ENCODE results near the gene THOP1.

Gene THOP1

DNA sequence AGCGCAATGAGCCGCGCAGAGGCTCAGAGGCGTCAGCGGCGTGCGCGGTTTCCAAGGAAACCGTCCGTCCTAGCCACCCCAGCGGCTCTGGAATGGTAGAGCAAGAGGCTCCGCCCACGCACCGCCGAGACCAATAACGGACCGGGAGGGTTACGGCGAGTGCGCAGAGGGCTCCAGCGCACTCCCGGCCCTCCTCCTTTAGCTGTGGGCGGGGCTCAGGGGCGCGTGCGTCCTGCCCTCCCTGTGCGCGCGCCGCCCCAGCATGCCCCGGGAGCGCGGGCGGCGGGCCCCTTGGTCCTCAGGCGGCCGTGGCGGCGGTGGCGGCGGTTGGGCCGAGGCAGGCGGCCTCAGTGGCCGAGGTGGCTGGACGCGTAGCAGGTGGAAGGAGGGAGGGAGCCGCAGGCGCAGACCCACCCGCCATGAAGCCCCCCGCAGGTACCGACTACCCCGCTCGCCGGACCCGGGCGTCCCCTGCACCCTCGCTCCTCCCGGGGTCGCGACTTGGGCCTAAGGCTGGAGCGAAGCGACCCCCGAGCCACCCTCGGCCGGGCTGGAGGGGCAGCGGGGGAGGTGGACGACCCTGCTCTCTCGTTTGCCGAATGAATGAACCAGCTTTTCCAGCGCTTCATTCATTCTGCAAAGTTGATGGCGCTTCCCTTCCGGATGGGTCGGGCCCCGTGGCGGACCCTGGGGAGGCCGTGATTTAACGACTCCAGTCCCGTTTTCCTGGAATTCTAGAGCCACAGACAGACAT lies at the start of gene THOP1:
Gene THOP1, plus strand, starts transcription at position 260 of the 754 bp plus-strand sequence. Its CDS starts 160 bp downstream, at position 420.
- peak; percentile 96 for DNase-seq (ENCODE audit: low read depth)

DNA sequence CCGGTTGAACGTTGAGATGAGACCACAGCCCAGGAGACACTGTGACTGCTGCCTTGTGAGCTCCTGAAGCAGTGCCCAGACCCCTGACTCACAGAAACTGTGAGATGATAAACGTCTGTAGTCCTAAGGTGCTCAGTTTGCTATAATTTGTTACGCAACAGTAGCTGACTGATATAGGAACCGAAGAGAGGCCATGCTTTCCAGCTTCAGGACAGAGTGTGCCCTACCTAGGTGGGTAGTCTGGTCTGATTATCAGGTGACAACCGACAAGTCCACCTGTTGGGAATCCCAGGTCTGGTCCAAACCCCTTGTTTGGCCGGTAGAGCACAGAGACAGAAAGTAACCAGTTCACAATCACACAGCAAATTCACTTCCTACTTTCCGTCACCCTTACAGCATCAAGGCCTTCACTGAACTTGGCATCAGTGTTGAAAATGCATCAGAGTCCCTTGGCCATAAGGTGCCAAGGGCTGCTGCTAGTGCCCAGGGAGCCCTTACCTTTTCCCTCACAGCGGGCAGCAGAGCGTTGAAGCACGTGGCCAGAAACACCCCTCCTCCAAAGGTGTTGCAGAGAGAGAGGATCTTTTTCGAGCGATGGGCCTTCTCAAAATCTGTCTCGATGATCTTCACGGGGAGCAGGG lies 48.6 kb upstream of the THOP1 start:
- DNase-seq (ENCODE audit: low read depth): no peak

DNA sequence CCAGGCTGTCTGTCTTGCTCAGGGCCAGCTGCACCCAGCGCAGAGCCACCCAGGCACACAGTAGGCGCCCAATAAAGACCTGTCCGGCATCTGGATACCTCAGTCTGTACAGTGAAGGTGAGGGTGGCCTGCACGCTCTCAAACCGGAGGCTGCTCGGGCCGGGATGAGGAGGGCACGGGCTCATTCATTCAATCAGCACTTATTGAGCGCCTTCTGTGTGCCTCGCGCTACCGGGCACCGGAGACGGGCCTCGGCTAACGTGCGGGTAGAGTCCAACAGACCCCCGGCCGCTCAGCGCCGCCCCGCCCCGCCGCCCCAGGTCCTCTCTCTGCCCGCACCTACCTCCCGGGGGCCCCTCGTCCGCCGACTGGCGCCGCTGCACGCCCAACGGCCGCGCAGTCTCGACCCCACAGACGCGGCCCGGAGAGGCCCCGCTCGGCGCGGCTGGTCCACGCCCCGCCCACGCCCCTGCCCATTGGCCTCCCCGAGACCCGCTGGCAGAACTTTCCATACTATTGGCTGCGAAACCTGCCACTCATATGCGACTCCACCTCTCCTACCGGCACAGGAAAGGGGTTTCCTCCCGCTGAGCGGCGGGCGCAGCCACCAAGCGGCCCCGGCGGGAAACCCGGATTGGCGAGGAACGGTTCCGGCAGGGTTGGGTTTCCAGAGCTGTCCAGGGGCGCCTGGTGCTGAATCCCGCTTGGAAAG lies 45.5 kb upstream of the THOP1 start, which contains the start of gene SLC39A3:
Gene SLC39A3, minus strand, starts transcription at position 416 of the 712 bp plus-strand sequence. CDS start 2,760 bp downstream, outside the sequence.
- peak; percentile 99 for DNase-seq (ENCODE audit: low read depth)

DNA sequence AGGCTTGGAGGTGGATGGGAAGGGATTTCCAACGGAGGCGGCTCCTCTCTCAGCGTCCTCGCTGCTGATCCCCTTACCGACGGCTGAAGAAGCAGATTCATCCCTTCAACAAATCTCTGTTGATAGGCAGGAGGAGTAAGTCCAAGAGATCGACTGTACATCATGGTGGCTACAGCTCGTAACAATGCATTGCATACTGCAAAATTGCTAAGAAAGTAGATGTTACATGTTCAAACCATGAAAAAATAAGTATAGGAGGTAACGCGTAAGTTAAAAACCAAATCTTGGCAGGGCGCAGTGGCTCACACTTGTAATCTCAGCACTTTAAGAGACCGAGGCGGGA lies 45.0 kb upstream of the THOP1 start:
- no peak for DNase-seq (ENCODE audit: low read depth)

DNA sequence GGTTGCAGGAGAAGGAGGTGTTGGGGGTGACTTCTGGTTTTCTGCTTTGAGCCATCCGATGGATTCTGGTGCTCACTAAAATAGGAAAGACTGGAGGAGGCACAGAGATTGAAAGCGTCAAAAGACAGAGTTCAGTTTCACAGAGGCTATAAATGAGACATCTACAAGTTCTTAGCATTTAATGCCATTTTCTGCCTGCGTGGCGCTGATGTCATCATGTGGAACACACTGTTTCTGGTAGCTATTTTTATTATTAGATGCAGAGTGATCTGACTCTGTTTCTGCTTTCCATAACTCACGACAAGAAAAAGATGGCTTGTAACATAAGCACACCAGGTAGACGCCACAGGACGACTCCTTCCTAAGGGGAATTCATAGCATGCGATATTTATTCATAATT lies 42.2 kb upstream of the THOP1 start:
- no peak for DNase-seq (ENCODE audit: low read depth)

DNA sequence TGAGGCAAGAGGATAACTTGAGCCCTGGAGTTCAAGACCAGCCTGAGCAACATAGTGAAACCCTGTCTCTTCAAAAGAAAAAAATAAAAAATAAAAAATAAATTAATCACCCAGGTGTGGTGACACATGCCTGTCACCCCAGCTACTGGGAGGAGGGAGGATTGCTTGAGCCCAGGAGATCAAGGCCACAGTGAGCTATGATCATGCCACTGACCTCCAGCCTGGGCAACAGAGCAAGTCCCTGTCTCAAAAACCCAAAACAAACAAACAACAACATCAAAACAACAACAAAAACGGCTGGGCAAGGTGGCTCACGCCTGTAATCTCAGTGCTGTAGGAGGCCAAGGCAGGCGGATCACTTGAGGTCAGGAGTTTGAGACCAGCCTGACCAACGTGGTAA lies 41.2 kb upstream of the THOP1 start:
- no peak for DNase-seq (ENCODE audit: low read depth)

DNA sequence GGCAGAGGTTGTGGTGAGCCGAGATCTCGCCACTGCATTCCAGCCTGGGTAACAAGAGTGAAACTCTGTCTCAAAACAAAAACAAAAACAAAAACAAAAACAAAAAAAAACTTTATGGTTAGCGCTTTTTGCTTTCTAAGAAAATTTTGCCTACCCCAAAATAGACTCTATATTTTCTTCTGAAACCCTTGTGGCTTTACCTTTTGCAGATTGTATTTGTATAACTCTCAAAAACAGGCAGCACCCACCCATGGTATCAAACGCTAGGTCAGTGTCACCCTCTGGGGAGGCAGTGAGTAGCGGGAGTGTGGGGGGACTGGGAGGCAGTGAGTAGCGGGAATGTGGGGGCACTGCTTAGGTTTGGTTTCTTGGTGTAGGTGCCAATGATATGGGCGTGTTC lies 38.0 kb upstream of the THOP1 start:
- DNase-seq (ENCODE audit: low read depth): no peak

DNA sequence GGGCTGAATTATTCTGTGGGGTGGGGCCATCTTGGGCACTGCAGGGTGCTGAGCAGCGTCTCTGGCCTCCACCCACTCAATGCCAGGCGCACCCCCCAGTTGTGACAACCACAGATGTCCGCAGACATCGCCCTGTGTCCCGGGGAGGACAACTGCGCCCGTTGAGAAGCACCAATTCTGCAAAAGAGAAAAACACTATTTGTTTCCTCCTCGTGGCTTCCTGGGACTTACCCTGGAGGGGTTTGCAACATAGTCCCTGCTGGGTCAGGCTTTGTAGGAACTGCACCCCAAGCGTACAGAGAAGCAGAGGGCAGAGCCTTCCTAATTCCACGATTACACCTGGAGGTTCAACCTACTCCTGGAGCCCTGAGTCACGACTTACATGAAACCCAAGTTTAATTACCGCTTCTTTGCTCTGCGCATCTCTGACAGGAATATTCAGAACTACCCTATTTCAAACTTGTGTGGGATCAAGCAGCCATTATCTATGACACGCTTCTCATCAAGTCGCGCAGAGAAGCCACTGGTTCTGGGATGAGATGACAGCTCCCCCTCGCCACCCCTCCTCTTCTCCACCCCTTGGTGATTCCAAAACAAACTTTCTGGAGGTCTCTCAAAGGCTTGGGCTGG lies 34.4 kb upstream of the THOP1 start:
- DNase-seq (ENCODE audit: low read depth): no peak

DNA sequence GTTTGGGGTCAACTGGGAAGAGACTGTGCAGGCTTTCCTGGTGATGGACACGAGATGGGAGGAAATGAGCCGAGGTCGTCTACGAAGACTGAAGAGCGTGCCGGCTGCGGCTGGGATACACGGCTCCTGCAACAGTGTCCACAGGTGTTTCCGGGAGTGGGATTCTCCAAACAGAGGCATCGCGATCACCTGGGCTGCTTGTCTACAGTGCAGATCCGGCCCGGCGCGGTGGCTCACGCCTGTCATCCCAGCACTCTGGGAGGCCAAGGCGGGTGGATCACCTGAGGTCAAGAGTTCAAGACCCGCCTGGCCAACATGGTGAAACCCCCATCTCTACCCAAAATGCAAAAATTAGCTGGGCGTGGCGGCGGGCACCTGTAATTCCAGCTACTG lies 33.9 kb upstream of the THOP1 start:
- no peak for DNase-seq (ENCODE audit: low read depth)

DNA sequence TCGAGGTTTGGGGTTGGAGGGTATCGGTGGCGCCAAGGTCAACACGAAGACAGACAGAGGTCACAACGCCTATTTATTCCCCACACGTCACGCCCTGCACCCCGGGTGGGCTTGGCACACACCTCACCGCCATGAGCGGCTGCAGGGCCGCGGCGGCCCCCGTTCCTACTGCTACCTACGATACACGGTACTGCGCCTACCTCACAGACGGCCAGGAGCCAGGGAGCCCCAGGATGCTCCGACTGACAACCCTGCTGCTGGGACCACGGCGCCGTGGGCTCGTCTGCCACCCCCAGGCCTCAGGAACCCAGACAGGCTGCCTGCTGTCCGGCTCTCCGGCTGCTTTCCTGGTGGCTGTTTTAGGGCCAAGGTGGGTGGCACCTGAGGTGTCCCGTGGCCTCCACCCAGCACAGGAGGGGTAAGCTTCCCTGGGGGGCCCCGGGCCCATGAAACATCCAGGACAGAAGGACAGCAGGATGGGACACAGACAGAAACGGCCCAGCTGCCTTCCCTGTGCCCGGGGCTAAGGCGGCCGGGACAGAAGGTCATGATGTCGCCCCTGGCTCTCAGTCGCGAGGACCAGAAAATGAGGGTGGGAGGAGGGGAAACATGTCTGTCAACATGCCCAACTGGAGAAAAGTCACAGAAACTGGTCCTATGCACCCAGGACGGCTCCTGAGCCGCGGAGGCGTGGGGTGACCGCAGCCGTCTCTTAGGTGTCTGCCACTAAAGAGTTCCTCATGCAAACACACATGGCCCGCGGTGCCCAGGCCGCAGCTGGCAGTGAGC lies 30.4 kb upstream of the THOP1 start:
- DNase-seq (ENCODE audit: low read depth): no peak

DNA sequence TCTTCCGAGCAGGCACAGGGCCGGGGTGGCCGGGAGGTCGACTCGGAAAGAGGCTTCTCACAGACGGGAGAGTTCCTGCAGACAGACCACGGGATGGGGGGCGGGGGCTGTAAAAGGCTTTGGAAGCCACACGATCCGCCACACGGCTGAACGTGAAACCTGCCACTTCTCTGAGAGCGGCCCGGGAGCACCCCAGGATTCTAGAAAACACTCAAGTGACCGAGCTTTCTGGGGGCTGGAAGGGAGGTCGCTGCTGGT lies 29.9 kb upstream of the THOP1 start:
- DNase-seq (ENCODE audit: low read depth): no peak

DNA sequence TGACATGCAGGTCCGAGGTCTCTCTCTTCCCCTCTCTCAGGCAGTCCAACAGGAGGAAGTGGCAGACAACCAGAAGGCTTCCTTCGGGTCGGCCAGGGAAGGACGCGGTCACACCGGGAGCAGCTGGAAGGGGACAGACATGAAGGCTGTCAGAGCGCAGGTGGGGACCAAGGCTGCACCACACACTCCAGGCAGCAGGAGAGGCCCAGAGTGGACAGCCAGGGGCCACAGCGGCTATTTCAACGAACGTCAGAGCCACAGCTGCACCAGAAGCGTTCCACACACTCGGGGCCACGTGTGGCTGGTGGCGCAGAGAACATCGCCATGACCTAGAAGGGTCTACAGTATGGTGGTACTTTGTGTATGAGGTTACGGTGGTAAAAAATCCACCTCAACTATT lies 29.5 kb upstream of the THOP1 start:
- no peak for DNase-seq (ENCODE audit: low read depth)

DNA sequence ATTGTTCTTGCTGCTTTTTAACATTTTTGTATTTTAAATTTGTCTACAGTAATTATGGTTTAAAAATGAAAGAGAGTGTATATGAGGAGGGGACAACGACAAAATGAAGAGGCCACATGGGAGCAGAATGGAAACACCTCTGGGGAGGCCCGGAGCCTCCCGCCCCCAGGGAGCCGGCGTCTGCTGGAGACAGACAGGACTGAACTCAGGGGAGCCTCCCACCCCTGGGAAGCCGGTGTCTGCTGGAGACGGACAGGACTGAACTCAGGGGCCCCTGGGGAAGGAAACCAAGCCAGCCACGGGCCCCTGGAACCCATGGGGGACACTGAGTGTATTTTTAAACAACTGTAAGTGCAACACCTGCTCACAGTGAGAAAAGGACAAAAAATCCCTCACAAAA lies 28.8 kb upstream of the THOP1 start:
- DNase-seq (ENCODE audit: low read depth): no peak

DNA sequence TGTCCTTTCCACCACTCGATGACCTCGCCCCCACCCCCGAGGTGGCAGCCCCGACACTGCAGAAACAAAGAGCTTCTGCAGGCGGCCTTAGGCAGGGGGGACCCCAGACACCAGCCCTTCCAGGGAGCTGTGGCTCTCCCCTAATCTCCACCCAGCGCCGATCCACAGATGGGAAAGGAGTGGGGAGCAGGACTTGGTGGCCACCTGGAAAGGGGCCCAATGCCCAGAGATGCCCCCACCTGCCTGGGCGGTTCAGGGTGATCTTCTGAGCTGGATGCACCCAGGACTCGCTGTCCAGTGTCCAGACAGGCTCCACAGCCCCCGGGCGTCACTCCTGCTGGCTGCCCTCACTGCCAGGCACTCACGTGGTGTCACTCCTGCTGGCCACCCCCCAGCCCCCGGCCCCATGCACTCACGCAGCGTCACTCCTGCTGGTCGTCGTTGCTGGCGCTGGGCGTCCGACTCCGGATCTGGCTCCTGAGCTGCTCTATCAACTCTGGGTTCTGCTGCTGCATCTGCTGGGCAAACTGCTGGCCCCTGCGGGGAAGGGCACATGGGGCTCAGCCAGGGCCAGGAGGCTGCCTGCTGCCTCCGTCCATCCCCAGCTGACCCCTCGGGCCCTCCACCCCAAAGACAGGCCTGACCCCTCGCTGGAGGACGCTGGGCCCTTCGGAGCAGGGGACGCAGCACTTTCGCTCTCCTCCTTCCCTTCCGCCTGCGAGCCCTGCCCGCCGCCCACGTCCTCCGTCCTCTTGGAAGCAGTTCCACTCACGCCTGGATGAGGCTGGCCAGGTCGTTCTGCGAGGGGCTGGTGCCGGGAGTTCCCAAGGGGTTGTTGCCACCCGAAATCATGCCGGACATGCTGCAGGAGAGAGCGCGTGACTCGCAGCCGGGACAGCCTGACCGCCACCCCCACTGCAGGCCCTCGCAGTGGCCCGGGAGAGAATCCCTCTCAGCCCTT lies 28.1 kb upstream of the THOP1 start:
- DNase-seq (ENCODE audit: low read depth): no peak

DNA sequence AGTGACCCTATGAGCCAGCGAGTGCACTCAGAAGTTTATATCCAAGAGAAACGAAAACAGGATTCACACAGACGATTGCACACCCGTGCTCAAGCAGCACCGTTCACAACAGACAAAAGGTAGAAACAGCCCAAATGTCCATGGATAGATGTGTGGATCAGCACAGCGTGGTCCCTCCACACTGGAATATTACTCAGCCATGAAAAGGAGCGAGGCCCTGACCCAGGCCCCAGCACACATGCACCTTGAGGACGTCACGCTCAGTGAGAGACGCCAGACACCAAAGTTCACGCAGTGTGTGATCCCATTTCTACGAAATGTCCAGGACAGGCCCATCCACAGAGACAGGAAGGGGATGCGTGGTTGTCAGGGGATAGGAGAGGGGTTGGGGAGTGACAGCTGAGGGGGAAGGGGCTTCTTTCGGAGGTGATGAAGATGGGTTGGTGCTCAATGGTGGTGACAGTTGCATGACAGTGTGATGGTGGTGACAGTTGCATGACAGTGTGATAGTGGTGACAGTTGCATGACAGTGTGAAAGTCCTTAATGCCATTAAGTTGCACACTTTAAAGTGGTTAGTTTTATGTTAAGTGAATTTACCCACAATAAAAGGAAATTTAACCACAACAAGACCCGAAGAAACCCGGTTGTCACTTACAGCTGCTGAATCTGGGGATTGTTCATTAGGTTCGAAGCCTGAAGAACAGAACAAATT lies 26.5 kb upstream of the THOP1 start:
- DNase-seq (ENCODE audit: low read depth): no peak

DNA sequence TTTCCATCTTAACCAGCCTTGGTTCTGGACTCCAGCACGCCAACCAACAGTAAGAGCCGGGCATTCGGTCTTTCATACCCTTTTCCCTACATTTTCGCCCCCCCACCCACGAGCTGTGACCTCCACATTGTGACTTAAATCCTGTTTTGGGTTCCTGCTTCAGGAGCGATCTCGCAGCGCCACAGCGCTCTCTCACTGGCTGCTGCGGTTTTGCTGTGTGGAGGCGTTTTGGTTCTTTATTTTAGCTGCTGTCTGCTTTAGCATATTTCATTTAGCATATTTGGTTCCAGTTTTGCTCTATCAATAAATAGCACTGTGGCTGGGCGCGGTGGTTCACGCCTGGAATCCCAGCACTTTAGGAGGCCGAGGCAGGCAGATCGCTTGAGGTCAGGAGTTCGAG lies 25.9 kb upstream of the THOP1 start:
- no peak for DNase-seq (ENCODE audit: low read depth)

DNA sequence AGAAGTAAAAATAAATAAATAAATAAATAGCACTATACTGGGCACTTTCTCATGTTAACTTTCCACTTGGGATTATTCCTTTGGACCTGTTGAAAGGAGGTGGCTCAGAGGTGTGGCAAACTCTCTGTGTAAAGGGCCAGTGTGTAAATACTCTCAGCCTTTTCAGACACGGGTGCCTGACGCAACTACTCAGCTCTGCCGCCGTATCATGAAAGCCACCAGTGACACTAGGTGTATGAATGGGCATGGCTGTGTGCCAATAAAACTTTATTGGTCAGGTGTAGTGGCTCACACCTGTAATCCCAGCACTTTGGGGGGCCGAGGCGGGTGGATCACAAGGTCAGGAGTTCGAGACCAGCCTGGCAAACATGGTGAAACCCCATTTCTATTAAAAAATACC lies 25.3 kb upstream of the THOP1 start:
- DNase-seq (ENCODE audit: low read depth): no peak

DNA sequence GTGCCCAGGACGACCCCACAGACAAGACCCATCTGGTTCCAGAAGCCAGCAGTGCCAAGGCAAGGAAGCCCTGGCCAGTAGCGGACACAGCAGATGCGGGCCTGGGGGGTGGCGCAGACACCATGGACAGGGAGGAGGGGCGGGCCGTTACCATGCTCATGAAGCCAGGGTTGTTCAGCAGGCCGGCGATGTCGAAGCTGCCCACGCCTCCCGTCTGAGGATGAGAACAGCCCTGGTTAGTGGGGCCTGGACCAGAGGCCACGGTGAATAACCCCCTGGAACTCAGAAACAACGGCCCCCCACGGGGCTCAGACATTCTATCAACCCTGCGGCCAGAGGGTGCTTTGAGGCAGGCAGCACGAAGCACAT lies 24.0 kb upstream of the THOP1 start:
- no peak for DNase-seq (ENCODE audit: low read depth)

DNA sequence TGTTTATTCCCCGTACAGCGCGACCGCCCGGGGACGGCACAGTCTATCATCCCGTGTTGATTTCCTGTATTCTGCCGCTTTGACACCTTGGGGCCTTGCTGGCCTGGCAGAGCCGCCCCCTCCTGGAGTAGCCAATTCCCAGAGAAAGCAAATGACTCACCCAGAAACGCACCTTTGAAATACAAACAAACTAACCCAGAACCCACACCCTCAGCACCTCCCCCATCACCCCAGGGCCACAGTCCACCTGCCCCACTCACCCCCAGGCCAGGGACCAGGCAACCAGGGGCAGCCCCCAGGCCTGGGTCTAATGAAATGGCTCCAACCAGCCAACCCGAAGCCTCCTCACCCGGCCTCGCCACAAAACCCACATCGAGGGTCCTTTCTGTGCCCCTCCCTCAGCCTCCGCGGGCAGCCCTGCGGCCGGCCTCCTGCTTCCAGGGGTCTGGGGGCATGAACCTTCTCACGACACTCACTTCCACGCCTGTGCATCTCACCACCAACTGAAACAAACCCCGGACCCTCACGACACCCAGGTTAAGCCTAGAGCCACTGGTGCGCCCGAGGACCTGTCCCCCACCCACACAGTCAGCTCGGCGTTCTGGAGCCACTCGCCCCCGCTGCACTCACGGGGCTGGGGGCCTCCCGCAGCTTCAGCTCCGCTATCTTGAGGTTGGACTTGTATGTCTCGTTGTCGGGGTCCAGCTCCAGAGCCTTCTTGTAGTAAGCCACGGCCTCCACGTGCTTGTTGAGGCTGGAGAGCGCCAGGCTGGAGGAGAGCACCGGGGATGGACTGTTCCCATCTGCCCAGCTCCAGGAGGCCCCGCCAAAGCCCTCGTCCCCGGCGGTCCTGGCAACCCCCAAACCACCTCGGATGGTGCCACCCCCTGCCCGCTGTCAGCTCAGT lies 23.2 kb upstream of the THOP1 start:
- DNase-seq (ENCODE audit: low read depth): no peak
